HEK293 (cell line): ENCODE data around the gene MCEMP1.
A peak's percentile ranks its signal among the peaks of the same experiment; 100 is the strongest.

Source experiments
- EGR2 ChIP-seq: fragments of 450-650 bp; formaldehyde crosslinking; IDR thresholded peaks from 2 replicates; pipeline ENCODE4 v1.5.1; 2016; ENCODE audit warnings: low read depth, missing biosample characterization, missing genetic modification characterization
- IKZF3 ChIP-seq: fragments of 450-650 bp; IDR thresholded peaks from 2 replicates; pipeline ENCODE4 v1.5.0; 2018; ENCODE audit warnings: missing biosample characterization, mild to moderate bottlenecking, missing genetic modification characterization, moderate library complexity
- KLF10 ChIP-seq: fragments of 450-650 bp; IDR thresholded peaks from 2 replicates; pipeline ENCODE4 v1.5.1; 2018; ENCODE audit warnings: missing biosample characterization, mild to moderate bottlenecking, missing genetic modification characterization
- KLF16 ChIP-seq: fragments of 450-650 bp; formaldehyde crosslinking; IDR thresholded peaks from 2 replicates; pipeline ENCODE4 v1.5.1; 2017; ENCODE audit warnings: missing biosample characterization, missing genetic modification characterization
- SETDB1 ChIP-seq: IDR thresholded peaks from one replicate; pipeline ENCODE4 v1.6.1; 2017; ENCODE audit warnings: mild to moderate bottlenecking, low read length, moderate library complexity, mixed read lengths; ENCODE audit not compliant: insufficient read length
- ZBTB48 ChIP-seq: fragments of 450-650 bp; formaldehyde crosslinking; IDR thresholded peaks from 2 replicates; pipeline ENCODE4 v1.5.1; 2016; ENCODE audit warnings: missing biosample characterization, missing genetic modification characterization
- ZBTB7A ChIP-seq: fragments of 450-650 bp; formaldehyde crosslinking; IDR thresholded peaks from 2 replicates; pipeline ENCODE4 v1.5.1; 2016; ENCODE audit warnings: low read depth, missing biosample characterization, missing genetic modification characterization
- ZIC2 ChIP-seq: fragments of 450-650 bp; formaldehyde crosslinking; IDR thresholded peaks from 2 replicates; pipeline ENCODE4 v1.5.1; 2016; ENCODE audit warnings: missing biosample characterization, missing genetic modification characterization
- ZNF24 ChIP-seq: fragments of 450-650 bp; formaldehyde crosslinking; IDR thresholded peaks from 2 replicates; pipeline ENCODE4 v1.5.1; 2016; ENCODE audit warnings: missing biosample characterization, missing genetic modification characterization
- ZNF426 ChIP-seq: fragments of 450-650 bp; formaldehyde crosslinking; IDR thresholded peaks from 2 replicates; pipeline ENCODE4 v1.5.1; 2017; ENCODE audit warnings: missing biosample characterization, missing genetic modification characterization, mild to moderate bottlenecking, inconsistent platforms, moderate library complexity
- ZNF473 ChIP-seq: fragments of 450-650 bp; formaldehyde crosslinking; IDR thresholded peaks from 2 replicates; pipeline ENCODE4 v1.5.1; 2017; ENCODE audit warnings: missing biosample characterization, missing genetic modification characterization
- ZNF529 ChIP-seq: fragments of 450-650 bp; formaldehyde crosslinking; IDR thresholded peaks from 2 replicates; pipeline ENCODE4 v1.5.1; 2017; ENCODE audit warnings: missing genetic modification characterization, missing biosample characterization; ENCODE audit not compliant: insufficient replicate concordance
- ZNF596 ChIP-seq: fragments of 450-650 bp; IDR thresholded peaks from 2 replicates; pipeline ENCODE4 v1.5.0; 2018; ENCODE audit warnings: missing biosample characterization, mild to moderate bottlenecking, missing genetic modification characterization, moderate library complexity
- ZNF660 ChIP-seq: fragments of 450-650 bp; IDR thresholded peaks from 2 replicates; pipeline ENCODE4 v1.5.1; 2018; ENCODE audit warnings: missing biosample characterization, mild to moderate bottlenecking, missing genetic modification characterization
- ZNF677 ChIP-seq: fragments of 450-650 bp; IDR thresholded peaks from 2 replicates; pipeline ENCODE4 v1.5.0; 2018; ENCODE audit warnings: missing biosample characterization, mild to moderate bottlenecking, missing genetic modification characterization, moderate library complexity
- ZNF76 ChIP-seq: fragments of 450-650 bp; formaldehyde crosslinking; IDR thresholded peaks from 2 replicates; pipeline ENCODE4; 2016; ENCODE audit warnings: low read depth, missing biosample characterization, missing genetic modification characterization, borderline replicate concordance
- TF ChIP-seq, protein P1 (sequence below): fragments of 450-650 bp; formaldehyde crosslinking; IDR thresholded peaks from 2 replicates; pipeline ENCODE4 v1.5.1; 2016; ENCODE audit warnings: missing biosample characterization, missing genetic modification characterization
- TF ChIP-seq, protein P2 (sequence below): fragments of 450-650 bp; formaldehyde crosslinking; IDR thresholded peaks from 2 replicates; pipeline ENCODE4 v1.5.1; 2017; ENCODE audit warnings: missing biosample characterization, missing genetic modification characterization
- TF ChIP-seq, protein P3 (sequence below): fragments of 450-650 bp; formaldehyde crosslinking; IDR thresholded peaks from 2 replicates; pipeline ENCODE4 v1.5.1; 2016; ENCODE audit warnings: missing biosample characterization, missing genetic modification characterization
- TF ChIP-seq, protein P4 (sequence below): fragments of 450-650 bp; formaldehyde crosslinking; IDR thresholded peaks from 2 replicates; pipeline ENCODE4 v1.5.1; 2016; ENCODE audit warnings: missing biosample characterization, missing genetic modification characterization
- TF ChIP-seq, protein P5 (sequence below): fragments of 450-650 bp; formaldehyde crosslinking; IDR thresholded peaks from 2 replicates; pipeline ENCODE4 v1.5.1; 2017; ENCODE audit warnings: missing biosample characterization, missing genetic modification characterization
- TF ChIP-seq, protein P6 (sequence below): fragments of 450-650 bp; formaldehyde crosslinking; IDR thresholded peaks from 2 replicates; pipeline ENCODE4 v1.5.1; 2017; ENCODE audit warnings: missing biosample characterization, missing genetic modification characterization
- TF ChIP-seq, protein P7 (sequence below): fragments of 450-650 bp; formaldehyde crosslinking; IDR thresholded peaks from 2 replicates; pipeline ENCODE4 v1.5.1; 2016; ENCODE audit warnings: missing biosample characterization, missing genetic modification characterization, borderline replicate concordance

MCEMP1 gene

DNA sequence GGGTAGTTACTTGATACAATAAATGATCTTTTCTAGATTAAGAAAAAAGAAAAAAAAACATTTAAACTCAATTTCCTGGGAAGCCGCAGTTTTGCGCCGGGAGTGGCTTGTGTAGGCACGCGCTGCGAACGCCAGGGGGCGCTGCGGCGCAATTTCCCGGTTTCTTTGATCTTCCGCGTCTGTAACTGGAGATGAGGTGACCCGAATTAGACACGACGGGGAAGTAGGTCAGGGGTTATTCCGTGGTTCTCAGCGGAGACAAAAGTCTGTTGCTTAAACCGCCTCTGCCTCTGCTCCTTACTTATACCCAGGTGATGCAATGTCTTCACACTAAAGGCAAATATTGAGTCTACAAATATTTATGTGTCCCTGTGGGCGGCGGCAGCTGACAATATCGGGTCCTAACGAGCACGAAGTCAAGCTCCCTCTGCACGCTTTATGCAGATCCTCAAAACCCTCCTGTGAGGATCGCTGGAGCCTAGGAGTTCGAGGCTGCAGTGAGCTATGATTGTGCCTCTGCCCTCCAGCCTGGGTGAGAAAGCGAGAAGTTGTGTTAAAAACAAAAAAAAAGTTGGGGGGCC is 24.7 kb upstream of the MCEMP1 start (continued):
- TF ChIP-seq, protein P1, sequence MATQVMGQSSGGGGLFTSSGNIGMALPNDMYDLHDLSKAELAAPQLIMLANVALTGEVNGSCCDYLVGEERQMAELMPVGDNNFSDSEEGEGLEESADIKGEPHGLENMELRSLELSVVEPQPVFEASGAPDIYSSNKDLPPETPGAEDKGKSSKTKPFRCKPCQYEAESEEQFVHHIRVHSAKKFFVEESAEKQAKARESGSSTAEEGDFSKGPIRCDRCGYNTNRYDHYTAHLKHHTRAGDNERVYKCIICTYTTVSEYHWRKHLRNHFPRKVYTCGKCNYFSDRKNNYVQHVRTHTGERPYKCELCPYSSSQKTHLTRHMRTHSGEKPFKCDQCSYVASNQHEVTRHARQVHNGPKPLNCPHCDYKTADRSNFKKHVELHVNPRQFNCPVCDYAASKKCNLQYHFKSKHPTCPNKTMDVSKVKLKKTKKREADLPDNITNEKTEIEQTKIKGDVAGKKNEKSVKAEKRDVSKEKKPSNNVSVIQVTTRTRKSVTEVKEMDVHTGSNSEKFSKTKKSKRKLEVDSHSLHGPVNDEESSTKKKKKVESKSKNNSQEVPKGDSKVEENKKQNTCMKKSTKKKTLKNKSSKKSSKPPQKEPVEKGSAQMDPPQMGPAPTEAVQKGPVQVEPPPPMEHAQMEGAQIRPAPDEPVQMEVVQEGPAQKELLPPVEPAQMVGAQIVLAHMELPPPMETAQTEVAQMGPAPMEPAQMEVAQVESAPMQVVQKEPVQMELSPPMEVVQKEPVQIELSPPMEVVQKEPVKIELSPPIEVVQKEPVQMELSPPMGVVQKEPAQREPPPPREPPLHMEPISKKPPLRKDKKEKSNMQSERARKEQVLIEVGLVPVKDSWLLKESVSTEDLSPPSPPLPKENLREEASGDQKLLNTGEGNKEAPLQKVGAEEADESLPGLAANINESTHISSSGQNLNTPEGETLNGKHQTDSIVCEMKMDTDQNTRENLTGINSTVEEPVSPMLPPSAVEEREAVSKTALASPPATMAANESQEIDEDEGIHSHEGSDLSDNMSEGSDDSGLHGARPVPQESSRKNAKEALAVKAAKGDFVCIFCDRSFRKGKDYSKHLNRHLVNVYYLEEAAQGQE (tag by site-specific recombination): no peak
- TF ChIP-seq ZNF76 (tag by site-specific recombination) (no peak), ZNF473 (tag by site-specific recombination) (no peak), ZBTB7A (no peak), KLF16 (tag by site-specific recombination) (no peak), ZBTB48 (tag by site-specific recombination) (peak; percentile 62; the same call in 1 of the 2 replicates), ZNF529 (tag by site-specific recombination) (no peak), ZNF24 (tag by site-specific recombination) (0 out of 2 replicates have a peak, but pooled peaks have one; percentile 65), EGR2 (peak; percentile 52), ZIC2 (tag by site-specific recombination) (peak; percentile 40; the same call in 1 of the 2 replicates), ZNF677 (tag by site-specific recombination) (no peak), ZNF660 (tag by site-specific recombination) (peak; percentile 84), ZNF426 (tag by site-specific recombination) (no peak), SETDB1 (no peak), IKZF3 (tag by site-specific recombination) (peak; percentile 85), KLF10 (no peak), ZNF596 (tag by site-specific recombination) (no peak)
- TF ChIP-seq, protein P2, sequence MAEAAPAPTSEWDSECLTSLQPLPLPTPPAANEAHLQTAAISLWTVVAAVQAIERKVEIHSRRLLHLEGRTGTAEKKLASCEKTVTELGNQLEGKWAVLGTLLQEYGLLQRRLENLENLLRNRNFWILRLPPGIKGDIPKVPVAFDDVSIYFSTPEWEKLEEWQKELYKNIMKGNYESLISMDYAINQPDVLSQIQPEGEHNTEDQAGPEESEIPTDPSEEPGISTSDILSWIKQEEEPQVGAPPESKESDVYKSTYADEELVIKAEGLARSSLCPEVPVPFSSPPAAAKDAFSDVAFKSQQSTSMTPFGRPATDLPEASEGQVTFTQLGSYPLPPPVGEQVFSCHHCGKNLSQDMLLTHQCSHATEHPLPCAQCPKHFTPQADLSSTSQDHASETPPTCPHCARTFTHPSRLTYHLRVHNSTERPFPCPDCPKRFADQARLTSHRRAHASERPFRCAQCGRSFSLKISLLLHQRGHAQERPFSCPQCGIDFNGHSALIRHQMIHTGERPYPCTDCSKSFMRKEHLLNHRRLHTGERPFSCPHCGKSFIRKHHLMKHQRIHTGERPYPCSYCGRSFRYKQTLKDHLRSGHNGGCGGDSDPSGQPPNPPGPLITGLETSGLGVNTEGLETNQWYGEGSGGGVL: no peak
- TF ChIP-seq, protein P3, sequence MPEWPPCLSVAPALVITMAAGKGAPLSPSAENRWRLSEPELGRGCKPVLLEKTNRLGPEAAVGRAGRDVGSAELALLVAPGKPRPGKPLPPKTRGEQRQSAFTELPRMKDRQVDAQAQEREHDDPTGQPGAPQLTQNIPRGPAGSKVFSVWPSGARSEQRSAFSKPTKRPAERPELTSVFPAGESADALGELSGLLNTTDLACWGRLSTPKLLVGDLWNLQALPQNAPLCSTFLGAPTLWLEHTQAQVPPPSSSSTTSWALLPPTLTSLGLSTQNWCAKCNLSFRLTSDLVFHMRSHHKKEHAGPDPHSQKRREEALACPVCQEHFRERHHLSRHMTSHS (tag by site-specific recombination): no peak
- TF ChIP-seq, protein P4, sequence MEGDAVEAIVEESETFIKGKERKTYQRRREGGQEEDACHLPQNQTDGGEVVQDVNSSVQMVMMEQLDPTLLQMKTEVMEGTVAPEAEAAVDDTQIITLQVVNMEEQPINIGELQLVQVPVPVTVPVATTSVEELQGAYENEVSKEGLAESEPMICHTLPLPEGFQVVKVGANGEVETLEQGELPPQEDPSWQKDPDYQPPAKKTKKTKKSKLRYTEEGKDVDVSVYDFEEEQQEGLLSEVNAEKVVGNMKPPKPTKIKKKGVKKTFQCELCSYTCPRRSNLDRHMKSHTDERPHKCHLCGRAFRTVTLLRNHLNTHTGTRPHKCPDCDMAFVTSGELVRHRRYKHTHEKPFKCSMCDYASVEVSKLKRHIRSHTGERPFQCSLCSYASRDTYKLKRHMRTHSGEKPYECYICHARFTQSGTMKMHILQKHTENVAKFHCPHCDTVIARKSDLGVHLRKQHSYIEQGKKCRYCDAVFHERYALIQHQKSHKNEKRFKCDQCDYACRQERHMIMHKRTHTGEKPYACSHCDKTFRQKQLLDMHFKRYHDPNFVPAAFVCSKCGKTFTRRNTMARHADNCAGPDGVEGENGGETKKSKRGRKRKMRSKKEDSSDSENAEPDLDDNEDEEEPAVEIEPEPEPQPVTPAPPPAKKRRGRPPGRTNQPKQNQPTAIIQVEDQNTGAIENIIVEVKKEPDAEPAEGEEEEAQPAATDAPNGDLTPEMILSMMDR (tag by site-specific recombination): peak; percentile 83
- TF ChIP-seq, protein P5, sequence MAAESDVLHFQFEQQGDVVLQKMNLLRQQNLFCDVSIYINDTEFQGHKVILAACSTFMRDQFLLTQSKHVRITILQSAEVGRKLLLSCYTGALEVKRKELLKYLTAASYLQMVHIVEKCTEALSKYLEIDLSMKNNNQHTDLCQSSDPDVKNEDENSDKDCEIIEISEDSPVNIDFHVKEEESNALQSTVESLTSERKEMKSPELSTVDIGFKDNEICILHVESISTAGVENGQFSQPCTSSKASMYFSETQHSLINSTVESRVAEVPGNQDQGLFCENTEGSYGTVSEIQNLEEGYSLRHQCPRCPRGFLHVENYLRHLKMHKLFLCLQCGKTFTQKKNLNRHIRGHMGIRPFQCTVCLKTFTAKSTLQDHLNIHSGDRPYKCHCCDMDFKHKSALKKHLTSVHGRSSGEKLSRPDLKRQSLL (tag by site-specific recombination): no peak
- TF ChIP-seq, protein P6, sequence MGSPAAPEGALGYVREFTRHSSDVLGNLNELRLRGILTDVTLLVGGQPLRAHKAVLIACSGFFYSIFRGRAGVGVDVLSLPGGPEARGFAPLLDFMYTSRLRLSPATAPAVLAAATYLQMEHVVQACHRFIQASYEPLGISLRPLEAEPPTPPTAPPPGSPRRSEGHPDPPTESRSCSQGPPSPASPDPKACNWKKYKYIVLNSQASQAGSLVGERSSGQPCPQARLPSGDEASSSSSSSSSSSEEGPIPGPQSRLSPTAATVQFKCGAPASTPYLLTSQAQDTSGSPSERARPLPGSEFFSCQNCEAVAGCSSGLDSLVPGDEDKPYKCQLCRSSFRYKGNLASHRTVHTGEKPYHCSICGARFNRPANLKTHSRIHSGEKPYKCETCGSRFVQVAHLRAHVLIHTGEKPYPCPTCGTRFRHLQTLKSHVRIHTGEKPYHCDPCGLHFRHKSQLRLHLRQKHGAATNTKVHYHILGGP: no peak
- TF ChIP-seq, protein P7, sequence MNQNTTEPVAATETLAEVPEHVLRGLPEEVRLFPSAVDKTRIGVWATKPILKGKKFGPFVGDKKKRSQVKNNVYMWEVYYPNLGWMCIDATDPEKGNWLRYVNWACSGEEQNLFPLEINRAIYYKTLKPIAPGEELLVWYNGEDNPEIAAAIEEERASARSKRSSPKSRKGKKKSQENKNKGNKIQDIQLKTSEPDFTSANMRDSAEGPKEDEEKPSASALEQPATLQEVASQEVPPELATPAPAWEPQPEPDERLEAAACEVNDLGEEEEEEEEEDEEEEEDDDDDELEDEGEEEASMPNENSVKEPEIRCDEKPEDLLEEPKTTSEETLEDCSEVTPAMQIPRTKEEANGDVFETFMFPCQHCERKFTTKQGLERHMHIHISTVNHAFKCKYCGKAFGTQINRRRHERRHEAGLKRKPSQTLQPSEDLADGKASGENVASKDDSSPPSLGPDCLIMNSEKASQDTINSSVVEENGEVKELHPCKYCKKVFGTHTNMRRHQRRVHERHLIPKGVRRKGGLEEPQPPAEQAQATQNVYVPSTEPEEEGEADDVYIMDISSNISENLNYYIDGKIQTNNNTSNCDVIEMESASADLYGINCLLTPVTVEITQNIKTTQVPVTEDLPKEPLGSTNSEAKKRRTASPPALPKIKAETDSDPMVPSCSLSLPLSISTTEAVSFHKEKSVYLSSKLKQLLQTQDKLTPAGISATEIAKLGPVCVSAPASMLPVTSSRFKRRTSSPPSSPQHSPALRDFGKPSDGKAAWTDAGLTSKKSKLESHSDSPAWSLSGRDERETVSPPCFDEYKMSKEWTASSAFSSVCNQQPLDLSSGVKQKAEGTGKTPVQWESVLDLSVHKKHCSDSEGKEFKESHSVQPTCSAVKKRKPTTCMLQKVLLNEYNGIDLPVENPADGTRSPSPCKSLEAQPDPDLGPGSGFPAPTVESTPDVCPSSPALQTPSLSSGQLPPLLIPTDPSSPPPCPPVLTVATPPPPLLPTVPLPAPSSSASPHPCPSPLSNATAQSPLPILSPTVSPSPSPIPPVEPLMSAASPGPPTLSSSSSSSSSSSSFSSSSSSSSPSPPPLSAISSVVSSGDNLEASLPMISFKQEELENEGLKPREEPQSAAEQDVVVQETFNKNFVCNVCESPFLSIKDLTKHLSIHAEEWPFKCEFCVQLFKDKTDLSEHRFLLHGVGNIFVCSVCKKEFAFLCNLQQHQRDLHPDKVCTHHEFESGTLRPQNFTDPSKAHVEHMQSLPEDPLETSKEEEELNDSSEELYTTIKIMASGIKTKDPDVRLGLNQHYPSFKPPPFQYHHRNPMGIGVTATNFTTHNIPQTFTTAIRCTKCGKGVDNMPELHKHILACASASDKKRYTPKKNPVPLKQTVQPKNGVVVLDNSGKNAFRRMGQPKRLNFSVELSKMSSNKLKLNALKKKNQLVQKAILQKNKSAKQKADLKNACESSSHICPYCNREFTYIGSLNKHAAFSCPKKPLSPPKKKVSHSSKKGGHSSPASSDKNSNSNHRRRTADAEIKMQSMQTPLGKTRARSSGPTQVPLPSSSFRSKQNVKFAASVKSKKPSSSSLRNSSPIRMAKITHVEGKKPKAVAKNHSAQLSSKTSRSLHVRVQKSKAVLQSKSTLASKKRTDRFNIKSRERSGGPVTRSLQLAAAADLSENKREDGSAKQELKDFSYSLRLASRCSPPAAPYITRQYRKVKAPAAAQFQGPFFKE (tag by site-specific recombination): no peak
